Activated CD4-positive, alpha-beta T cell treated with anti-CD3 and anti-CD28 coated beads, Interleukin-2, amount 50 U/mL, for 48 hours (primary cell): ENCODE results near the gene CDV3.

Source experiments
- DNase-seq, 2 experiments: peaks; one replicate each; pipeline ENCODE4 v3.0.0-alpha.2; 2020

CDV3 gene

DNA sequence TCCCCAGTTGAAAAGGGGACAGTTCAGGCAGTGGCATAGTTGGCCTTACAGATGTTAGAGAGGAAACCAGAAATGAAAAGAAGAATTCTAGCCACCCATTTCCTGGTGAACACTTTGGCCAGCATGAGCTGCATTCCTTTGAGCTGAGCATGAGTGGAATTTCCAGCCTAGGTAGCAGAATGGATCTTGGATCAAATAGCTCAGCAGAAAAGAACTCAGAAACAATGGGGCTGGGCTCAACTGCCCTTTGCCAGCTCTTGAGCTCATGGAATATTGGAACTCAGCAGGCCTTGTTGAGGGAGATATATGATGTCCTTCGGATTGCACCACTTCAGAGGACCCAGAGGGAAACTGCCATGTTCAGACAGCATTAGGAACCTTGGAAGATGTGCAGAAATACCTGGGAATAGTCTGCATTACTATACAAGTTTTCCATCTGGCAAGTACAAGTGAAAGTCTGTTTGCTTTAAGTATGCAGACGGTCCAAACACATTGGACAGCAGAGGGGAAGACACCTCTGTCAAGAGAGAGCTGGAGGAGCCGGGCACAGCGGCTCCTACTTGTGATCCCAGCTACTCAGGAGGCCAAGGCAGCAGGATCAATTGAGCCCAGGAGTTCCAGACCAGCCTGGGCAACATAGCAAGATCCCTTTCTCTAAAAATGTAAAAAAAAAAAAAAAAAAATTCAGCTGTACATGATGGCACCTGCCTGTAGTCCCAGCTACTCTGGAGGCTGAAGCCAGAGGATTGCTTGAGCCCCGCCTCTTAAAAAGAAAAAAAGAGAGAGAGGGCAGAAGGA is 3.1 kb upstream of the CDV3 start:
- DNase-seq = no peak

DNA sequence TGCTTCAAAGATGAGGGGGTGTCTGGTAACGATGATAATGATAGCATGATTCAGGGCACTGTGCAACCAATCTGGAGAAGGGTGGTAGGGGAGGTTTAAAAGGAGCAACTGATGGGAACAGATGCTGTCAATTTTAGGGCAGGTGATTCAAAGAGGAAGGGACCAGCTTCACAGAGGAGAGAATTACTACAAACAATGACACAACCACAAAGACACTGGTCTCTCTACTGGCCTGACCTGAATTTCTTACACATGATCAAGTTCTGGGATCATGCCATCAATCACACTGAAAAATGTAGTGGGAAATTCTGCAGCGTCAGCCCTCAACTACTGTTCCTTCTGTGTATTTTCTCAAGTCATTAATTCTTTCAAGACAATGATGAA is 2.6 kb upstream of the CDV3 start:
- DNase-seq = no peak

DNA sequence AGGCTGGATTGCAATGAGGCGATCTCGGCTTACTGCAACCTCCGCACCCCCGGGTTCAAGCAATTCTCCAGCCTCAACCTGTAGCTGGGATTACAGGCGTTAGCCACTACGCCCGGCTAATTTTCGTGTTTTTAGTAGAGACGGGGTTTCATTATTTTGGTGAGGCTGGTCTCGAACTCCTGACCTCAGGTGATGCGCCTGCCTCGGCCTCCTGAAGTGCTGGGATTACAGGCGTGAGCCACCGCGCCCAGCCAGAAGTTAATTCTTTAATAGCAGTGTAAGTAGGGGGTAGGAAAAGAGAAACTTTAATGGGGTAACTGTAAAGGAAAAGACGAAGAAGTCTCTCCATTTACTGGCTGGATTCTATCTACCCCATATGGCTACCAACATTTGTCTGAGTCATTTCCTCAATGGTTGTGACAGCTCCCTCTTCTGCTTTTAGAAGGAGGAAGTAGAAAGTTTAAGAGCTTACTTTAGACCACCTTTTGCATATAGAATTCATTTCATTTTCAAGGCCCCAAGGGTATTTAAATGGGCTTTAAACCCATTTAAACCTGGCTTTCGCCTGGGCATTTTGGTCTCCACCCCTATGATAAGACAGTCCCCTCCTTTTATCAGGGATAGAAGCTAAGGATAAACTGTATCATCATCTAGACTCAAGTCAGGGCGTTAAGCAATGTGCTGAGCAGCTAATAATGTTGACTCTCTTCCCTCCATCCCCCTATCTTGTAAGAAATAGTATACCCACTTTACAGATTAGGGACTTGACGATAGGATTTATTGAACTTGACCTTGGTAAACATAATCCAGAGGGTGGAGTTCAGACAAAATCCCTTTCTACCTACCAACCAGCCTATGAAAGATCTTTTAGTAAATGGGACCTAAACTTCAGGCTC is 1.1 kb upstream of the CDV3 start:
- DNase-seq = no peak

DNA sequence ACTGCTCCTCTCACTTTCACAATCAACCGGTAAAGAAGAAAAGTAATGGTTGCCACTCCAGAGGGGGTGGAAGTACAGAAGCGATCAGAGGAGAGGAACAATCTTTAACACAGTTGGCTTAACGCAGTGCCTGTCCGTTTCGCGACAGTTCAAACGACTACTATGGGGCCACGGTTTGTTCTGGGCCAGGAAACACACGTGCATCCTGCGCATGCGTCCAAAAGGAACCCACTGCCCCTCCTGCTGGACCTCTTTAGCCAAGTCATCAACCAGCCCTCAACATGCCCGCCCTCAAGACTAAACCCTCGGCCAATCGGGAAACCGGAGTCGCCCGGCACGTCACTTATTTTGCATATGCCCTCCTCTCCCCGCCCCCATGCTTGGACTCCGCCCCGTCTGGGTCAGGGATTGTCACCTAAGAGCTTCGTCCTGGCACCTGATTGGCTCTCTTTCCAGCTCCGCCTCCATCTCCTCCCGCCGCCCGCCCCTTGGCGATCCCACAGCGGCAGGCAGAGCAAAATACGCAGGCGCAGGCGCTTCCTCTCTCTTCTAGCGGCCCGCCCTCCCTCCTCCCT is 345 bp upstream of the CDV3 start:
- DNase-seq = peak; percentile 100

DNA sequence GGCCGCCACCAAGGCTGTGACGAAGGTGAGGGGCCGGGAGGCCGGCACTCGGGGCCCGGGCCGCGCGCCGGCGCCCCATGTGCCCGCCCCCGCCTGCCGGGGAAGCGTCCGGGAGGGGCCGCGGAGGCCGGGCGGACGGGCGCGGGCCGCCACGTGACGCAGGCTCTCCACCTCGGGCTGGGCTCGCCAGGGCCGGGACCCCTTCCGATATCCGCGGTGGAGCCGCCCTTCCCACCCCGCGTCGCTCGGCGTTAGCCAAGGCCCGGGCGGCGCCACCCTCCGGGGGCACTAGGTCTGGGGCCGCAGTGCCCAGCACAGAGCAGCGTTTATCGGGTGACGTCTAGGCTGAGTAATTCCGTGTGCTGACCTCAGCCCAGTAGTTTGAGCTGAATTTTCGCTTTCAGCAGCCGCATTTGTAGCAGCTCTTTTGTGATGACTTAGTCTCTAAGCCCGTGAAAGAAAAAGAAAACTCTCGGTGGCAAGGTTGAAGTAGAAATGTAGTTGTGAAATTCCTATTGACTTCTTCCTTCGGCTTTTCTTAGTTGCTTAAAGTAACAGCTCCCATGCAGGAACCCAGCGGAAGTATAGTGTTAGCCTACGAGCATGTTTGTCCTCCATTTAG is 885 bp downstream of the CDV3 start:
- peak; percentile 75 to 79 for DNase-seq

DNA sequence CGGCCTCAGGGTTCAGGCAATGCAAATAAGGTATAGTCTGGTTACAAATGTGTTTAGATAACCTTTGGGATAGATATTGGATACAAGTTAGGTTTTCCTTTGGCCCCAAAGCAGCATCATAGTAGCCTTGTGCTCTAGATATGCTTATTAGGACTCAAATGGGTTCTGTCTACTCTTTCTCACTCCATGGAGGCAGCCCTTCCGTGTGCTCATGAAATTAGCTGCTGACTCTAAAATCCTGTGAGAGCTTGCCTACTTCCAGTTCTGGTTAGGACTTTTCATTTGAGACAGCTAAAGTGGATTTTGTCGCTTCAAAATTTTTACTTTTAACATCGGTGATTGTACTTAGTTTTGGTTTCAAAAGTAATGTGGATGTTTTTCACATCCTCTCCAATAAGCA is 1.6 kb downstream of the CDV3 start:
- DNase-seq = no peak

DNA sequence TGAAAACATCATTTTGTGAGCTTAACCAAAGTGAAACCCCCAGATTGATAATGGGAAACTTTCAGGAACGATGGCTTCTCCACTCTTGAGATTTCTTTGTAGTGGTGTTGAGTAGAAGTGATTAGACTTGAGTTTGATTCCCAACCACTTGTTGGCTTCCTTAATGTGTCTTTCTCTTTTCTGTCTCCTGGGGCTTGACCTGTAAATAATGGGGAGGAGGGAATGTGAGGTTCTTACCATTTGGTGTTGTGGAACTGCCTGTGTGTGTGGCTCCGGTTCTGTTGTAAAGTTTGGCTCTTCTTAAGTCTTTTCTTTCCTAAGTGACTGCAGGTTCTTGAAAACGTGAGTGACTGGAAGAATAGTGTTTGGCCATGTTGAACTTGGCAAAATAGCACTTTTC is 2.7 kb downstream of the CDV3 start:
- DNase-seq = no peak

DNA sequence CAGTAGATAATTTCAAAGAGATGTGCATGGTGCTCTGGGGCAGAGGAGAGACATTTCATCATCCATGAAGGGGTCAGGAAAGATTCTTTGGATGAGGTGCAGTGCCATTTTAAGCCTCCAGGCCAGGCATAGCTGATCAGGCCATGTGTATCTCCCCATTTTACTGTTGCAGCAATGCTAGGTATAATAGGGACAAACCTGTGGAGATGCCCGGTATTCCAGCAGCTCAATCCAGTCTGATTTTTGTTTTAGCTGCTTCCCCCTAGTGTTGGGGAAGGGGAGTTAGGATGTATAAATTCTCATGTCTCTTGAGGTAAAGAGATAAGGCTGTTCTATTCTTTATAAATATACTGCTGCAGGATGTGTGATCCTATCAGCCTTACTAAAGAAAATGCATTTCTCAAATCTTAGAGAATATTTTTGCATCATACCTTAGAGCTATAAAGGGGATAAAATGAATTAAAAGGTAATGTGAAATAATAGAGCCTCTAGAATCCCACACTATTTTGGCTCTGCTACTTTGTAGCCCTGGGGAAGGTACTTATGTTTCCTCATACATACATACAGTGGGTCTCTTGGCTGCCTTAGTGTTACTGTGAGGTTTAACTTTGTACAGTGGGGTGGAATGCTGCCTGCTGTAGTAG is 5.2 kb downstream of the CDV3 start:
- no peak for DNase-seq

DNA sequence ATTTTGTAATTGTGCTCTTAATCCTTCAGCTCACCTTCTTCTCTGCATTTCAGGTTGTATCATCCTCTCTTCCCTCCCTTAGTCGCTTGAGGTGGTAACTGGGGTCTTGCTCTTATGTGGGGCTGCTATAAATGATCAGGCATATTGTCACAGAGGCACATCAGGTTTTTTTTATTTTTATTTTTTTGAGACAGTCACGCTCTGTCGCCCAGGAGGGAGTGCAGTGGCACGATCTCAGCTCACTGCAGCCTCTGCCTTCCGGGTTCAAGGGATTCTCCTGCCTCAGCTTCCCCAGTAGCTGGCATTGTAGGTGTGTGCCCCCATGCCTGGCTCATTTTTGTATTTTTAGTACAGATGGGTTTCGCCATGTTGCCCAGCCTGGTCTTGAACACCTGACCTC is 9.9 kb downstream of the CDV3 start:
- no peak for DNase-seq

DNA sequence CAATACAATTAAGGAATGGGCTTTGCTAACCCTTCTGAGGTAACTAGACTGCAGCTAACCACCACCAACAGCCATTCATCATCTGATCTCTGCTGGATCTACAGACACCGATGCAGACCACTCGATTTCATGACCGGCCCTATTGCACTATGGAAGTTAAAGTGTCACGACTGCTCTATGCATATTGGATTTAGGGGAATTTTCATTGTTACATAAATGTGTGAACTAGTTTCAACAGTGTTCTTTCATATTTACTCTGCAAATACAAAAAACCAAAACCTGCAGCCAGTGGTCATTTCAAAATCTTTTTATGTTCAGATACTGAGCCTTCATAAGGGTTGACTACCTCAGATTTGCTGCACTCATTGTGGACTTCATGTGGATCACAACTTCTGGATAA is 14.5 kb downstream of the CDV3 start:
- no peak for DNase-seq

DNA sequence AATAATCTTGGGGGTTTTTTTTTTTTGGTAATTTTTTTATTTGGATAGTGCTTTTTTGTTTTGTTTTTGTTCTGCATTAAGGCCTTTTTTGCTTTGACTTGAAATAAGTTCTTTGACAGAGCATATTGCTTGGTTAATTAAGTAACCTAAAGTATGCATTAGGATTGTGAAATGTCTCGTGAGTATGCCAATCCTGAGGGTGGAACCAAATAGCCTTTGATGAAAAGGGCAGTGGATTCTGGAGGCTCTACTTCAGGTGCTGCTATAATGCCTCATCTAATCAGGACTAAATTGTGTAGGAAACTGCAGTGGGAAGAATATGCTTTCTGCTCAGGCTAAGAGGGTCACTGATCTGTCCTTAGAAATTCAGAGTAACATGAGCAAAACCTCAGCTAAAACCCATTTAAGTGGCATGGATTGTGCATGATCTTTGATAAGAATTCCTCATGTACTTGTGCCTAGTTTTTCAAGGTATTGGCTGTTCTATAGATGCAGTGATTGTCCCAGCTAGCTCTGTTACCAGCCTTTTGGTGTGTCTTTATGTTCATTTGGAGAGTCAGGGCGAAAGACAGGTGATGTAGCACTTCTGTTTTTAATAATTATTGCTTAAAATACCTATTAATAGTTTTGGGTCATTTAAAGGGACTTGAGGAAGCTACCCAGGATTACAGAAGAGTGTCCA is 15.4 kb downstream of the CDV3 start:
- no peak for DNase-seq

DNA sequence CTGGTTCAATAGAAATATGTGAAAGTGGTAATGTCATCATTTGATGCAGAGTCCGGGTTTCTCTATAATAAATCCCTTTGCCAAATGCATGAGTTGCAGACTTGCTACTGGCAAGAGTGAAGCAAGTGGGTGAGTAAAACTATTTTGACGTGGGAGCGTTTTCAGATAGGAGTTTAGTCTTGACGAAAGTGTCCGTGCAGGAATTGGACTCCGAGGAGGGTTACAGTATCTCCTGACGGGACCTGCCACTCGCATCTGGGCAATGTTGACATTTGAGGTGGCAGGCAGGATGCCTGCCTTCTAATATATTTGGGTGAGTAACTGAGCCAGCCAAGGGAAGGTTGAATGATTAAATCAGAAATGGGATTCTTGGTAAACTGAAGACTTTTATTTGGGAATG is 16.0 kb downstream of the CDV3 start:
- no peak for DNase-seq

DNA sequence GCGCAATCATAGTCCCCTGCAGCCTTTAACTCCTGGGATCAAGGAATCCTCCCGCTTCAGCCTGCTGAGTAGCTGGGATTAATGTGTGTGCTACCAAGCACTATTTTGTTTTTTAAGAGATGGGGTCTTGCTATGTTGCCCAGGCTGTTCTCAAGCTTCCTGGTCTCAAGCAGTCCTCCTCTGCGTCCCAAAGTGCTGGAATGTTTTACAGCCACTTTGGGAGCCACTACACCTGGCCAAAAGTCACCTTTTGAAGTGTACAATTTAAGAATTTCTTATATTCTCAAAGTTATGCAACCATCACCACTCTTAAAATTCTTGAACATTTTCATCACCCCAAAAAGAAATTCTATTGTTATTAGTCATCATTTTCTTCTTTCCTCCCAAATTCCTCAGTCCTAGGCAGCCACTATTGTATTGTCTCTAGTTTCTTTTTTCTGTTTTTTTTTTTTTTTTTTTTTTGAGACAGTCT is 17.8 kb downstream of the CDV3 start:
- no peak for DNase-seq

DNA sequence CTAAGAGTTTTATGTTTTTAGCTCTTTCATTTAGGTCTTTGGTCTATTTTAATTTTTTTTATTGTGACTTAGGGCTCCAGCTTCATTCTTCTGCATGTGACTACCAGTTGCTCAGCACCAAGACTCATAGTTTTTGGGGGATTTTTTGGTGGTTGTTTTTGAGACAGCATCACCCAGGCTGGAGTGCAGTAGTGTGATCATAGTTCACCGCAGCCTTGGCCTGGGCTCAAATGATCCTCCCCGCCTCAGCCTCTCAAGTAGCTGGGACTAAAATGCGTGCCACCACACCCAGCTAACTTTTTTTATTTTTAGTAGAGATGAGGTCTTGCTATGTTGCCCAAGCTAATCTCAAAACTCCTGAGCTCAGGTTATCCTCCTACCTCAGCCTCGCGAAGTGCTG is 19.4 kb downstream of the CDV3 start:
- DNase-seq = no peak

DNA sequence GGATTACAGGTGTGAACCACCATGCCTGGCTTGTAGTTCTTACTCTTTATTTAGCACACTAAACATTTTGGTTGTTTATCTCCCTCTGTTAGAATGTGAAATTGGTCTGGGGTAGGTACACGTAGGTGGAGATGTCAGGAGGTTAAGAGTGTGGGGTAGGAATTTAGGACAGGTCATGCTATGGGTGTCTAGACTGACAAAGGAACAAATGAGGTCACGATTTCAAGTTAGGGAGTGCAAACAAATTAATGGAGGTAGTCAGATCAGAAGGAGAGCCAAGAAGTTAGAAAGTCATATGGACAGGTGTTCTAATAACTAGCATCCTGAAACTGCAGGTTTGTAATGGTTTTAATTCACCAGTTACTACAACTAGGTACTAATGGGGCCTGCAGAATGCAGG is 19.8 kb downstream of the CDV3 start:
- DNase-seq = no peak

DNA sequence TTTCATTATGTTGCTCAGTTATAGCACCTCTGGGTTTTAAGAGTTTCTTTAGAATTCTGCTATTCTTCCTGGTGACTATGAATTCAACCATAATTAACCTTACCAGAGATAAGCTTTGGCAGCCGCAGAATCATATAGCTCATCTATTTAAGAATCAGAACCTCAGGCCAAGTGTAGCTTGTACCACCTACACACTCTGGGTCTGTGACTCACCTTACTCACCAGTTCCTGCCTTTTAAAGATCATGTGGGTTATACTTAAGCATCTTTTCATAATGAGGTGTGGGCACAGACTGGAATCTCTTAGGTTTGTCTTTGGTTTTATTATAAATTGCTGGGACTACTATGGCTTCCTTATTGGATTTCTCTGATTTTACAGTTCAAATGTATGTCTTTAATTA is 21.9 kb downstream of the CDV3 start:
- peak in 1 of 2 experiments; percentile 43 for DNase-seq

DNA sequence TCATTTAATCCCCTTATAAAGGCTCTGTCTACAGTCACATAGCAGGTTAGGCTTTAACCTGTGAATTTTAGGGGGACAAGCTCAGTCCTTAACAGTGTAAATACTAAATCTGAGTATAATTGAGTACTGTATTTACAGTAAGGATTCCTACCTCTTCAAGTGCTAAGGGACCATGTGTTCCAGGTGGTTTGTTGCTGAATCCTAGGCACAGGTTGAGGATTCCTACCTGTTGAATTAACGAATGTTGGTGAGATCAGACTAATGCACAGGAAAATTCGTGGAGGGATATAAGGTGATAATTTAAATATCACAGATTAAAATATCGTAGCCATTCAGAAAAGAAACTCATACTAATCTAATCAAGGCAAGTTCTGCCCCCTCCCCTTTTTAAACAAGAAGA is 24.9 kb downstream of the CDV3 start:
- no peak for DNase-seq

DNA sequence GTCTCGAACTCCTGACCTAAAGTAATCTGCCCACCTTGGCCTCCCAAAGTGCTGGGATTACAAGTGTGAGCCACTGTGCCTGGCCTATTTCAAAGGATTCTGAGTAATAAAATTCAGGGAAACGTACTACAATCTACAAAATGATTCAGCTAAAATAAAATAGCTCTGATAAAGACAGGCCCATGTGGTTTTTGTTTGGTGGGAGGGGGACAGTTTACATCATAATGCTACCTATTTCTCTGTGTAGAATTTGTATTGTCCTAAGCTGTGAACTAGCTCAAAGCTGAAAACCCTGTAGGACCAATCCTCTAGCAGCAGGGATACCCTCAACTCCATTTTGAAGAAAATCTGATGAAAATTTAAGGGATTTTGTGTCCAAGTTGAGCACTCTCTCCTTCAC is 25.8 kb downstream of the CDV3 start:
- no peak for DNase-seq

DNA sequence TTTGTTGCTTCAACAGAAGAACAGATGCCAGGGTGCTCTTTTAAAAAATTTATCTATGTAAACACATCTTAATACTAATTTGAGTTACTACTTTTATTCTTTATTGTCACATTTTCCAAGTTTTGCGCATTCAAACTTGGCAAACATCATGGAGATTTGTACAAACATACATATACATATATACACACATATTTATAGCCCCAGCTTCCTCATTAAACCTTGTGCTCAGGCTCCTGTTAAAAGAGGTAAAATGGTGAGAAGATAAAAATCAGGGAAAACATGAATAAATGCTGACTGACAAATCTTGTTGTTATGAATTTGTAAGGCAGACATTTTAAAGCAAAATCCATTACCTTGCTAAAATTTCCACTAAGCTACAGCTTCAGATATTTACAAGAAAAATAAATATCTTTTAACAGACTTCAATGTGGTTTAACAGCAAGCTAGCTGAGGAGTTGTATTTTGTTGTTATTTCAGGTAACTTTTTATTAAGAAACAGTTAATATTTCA is 27.1 kb downstream of the CDV3 start:
- no peak for DNase-seq

DNA sequence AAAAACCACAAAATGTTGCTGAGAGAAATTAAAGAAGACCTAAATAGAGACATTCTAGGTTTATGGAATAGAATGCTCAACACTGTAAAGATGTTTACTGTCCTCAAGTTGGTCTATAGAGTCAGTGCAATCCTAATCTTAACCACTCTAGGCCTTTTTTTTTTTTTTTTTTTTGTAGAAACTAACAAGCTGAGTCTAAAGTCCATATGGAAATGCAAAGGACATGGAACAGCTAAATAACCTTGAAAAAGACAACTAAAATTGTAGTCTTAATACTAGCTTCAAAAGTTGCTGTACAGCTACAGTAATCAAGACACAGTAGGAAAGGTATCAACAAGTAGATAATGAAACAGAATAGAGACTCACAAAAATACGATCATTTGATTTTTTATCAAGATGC is 32.9 kb downstream of the CDV3 start:
- DNase-seq = no peak

DNA sequence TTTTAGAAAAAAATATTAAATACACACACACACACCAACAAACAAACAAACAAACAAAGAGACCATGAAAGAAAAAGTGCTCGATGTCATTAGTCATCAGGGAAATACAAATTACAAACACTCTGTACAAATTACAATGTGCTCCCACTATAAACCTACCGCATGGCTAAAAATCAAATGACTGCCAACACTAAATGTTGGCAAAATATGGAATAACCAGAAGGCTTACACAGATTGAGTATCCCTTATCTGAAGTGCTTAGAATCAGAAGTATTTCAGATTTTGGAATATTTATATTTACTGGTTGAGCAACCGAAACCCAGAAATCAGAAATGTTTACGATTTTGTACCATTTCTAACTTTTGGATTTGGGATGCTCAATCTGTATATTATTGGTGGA is 33.4 kb downstream of the CDV3 start:
- DNase-seq = no peak

DNA sequence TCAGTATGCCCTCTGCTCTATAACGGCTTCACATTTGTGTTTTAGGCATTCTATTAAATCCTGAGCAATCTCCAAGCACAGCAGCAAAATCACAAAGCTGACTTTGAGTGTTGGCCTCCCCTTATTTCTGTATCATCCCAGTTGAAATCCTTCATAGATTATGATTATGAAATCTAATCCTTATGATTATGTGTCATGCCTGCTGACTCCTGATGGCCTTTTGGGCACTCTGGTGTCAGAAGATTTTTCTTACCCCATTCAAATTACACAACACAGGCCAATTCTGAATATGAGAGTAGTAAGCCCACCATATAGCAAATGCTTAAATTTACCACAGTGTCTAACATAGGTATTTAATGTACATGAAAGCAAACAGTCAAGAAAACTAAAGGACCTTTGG is 34.3 kb downstream of the CDV3 start:
- no peak for DNase-seq
